GM10266 (cell line): ENCODE data around the gene PRDM16.

Experiments
- DNase-seq: peaks from one replicate; pipeline ENCODE4 v3.0.0; 2012; ENCODE audit errors: extremely low spot score
- TF ChIP-seq, protein P1 (sequence below): IDR thresholded peaks from 2 replicates; pipeline ENCODE4 v1.5.1; 2012; ENCODE audit warnings: mild to moderate bottlenecking, low read depth; ENCODE audit not compliant: control insufficient read depth, insufficient read depth; ENCODE audit errors: missing control alignments

PRDM16 gene

DNA sequence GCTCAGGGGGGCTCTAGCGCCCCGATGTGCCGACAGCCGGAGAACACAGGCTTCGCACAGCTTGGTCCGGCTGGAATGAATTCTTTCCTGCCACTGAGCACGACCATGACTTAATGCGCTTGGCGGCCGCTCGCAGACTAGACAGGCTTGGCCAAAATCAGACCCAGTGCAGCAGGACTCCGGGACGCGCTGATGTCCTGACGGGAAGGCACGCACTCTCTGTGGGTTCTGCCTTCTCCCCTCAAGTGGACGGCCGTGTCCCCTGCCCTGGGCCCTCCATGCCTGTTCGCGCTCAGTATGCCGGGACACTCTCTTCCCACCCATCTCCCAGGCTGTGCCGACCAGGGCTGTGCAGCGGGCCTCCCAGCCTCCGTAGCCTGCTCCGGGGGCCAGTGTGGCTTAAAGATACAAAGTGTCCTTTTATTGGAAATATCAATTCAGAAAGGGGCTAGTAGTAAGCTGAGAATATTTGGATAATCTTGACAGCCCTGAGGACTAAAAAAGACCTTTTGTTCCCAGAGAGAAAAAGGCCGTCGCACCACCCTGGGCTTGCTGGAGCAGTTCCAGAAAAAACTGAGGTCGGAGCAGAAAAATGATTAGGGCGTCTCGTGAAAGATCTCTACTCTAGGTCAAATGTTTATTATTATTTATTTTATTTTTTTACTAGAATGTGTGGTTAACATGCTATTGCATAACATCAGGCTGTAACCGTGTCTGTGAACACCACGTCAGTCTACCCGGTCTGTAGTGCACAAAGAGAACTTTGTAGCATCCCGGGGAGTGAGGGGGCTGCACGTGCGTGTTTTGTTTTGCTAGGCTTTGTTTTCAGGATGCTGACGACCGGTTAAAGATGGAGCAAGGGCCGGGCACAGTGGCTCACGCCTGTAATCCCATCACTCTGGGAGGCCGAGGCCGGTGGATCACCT, 297.4 kb downstream of the PRDM16 start:
- no peak for DNase-seq
- TF ChIP-seq, protein P1, sequence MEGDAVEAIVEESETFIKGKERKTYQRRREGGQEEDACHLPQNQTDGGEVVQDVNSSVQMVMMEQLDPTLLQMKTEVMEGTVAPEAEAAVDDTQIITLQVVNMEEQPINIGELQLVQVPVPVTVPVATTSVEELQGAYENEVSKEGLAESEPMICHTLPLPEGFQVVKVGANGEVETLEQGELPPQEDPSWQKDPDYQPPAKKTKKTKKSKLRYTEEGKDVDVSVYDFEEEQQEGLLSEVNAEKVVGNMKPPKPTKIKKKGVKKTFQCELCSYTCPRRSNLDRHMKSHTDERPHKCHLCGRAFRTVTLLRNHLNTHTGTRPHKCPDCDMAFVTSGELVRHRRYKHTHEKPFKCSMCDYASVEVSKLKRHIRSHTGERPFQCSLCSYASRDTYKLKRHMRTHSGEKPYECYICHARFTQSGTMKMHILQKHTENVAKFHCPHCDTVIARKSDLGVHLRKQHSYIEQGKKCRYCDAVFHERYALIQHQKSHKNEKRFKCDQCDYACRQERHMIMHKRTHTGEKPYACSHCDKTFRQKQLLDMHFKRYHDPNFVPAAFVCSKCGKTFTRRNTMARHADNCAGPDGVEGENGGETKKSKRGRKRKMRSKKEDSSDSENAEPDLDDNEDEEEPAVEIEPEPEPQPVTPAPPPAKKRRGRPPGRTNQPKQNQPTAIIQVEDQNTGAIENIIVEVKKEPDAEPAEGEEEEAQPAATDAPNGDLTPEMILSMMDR, result no peak

DNA sequence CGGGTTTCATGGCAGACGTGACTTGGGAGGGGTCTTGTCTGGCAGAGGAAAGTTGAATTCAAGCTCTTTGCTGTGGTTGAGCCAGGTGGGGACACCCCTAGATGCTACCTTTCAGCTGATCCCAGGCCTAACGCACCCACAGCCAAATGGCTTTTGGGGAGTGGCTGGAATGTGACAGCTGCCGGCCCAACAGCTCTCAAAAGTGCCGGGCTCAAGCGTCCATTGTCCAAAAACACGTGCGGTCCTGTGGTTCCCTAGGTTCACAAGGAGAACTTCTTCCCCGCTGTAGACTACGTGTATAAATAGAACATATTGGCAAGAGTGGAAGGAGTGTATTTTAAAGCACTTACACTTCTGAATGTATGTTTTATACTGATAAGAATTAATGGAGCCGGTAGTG, 298.4 kb downstream of the PRDM16 start:
- TF ChIP-seq, protein P1, result no peak
- DNase-seq, result no peak

DNA sequence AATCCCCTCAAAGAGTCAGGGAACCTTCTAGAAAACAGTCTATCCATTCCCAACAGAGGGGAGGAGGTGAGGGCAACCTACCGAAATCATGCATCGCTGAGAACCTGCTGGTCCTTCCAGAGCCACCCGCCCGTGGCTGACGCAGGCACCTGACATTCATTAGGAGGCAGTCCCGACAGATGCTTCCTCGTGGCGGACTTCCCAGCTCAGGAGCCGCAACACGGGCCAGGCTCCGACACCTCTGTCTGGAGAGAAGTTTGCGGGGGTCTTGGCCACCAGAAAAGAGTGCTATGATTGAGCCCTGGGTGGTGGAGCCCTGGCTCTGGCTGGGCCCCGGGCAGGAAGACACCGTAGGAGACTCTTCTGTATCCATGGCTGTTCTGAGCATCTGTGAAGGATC, 299.1 kb downstream of the PRDM16 start:
- TF ChIP-seq, protein P1, result no peak
- DNase-seq, result no peak

DNA sequence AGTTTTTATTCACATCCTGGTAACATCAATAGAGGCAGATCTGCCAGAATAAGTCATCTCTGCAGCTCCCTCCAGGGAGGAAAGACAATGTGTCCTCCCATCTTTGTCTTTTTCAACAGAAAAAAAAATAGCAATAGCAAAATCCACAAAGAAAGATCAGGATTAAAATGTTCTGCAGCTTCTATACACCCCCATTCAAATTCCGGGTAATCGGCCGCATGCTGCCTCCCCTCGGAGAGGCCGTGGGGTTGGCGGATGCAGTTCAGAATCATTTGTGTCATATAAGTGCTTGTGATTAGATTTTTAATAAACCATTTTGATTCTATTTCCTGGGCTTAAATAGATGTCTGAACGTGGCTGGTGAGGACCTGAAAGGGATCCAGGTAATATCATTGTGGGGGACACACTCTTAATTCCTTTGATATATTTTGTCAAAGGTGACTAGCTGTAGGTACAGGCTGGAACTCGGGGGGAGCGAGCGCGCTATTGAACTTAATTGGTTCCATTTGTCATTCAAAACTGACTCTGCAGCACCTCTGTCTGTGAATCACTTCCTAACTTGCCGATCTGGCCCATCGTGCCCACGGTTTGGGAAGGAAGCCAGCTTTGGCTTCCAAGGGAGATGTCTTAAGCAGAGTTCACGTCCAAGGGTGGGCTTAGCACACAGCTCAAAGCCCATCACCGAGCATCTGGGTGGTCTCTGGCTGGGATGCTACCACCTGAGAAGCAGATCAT, 299.9 kb downstream of the PRDM16 start:
- DNase-seq, result no peak
- TF ChIP-seq, protein P1, result no peak

DNA sequence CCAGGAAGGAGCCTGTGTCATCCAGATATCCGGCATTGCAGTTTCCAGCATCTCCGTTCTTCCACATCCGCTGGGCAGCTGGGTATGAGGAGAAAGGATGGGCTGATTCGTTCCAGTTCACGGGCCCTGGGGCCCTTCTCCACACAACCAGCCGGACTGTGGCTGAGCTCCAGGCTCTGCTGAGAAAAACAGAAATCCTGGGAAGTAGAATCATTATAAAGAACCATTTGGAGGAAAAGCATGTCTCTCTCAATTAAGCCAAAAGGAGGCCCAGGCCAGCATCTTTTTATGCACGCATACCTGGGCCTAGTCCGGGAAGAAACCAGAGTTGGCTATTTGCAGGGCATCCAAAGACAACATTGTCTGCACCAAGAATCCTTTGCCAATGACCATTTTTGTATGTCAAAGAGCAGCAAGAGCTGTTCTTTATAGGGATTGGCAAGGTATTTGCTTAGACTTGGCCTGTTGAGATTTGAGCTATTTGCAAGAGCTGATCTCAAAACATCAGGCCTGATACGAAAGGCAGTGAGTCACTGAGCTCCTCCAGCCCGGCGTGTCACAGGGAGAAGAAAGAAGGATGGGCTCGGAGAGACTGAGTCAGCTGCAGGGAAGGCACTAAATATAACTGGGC, 300.6 kb downstream of the PRDM16 start:
- TF ChIP-seq, protein P1, result no peak
- no peak for DNase-seq

DNA sequence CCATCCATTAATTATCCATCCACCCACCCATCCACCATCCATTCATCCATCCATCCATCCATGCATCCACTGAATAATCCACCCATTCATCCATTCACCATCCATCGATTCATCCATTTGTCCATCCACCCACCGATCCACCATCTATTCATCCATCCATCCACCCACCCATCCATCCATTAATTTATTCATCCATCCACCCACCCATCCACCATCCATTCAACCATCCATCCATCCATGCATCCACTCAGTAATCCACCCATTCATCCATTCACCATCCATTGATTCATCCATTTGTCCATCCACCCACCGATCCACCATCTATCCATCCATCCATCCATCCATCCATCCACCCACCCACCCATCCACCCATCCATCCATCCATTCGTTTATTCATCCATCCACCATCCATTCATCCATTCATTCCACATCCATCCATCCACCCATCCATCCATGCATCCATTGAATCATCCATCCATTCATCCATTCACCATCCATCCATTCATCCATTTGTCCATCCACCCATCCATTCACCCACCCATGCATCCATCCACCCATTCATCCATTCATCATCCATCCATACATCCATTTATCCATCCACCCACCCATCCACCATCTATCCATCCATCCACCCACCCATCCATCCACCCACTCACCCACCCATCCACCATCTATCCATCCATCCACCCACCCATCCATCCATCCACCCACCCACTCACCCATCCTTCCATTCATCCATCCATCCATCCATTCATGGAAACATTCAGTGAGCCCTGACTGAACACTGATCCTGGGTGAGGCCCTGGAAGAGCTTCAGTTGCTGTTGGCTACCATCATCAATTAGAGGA, 302.1 kb downstream of the PRDM16 start:
- TF ChIP-seq, protein P1, result no peak
- DNase-seq, result no peak
